Keratinocyte (primary cell): ENCODE data around the gene BMP7. TPM values are rescaled to one million over a fixed set of nuclear protein-coding genes. Genes with fewer than 3 reads are reported as not detected.

Experiments
- DNase-seq: peaks from one replicate; pipeline ENCODE4 v3.0.0-alpha.2; 2011; ENCODE audit warnings: low read depth, missing footprints, low spot score
- FAIRE-seq: peaks from 2 replicates; lab custom pipeline; 2011; peaks lifted over from hg19 to GRCh38; lab: Jason Lieb, UNC
- H2AFZ ChIP-seq: 2 replicates; pipeline ENCODE4 v1.6.0; 2012; ENCODE audit warnings: low read length, control low read depth, inconsistent platforms; ENCODE audit not compliant: control insufficient read depth
- H3K27ac ChIP-seq: 2 replicates; pipeline ENCODE4 v1.5.1; 2011; ENCODE audit warnings: low read length; ENCODE audit not compliant: control insufficient read depth, insufficient read depth
- H3K27me3 ChIP-seq: 3 replicates; pipeline ENCODE4 v1.6.0; 2011; ENCODE audit warnings: low read length; ENCODE audit not compliant: control insufficient read depth, insufficient read depth; ENCODE audit errors: extremely low read depth
- H3K36me3 ChIP-seq, 2 experiments: 2 replicates in 1 of 2; 3 replicates in 1 of 2; pipeline ENCODE4 v1.5.1; 2011; ENCODE audit warnings: low read length in 2 of 2, mild to moderate bottlenecking in 1 of 2; ENCODE audit not compliant: control insufficient read depth in 2 of 2, insufficient read depth in 2 of 2; ENCODE audit errors: extremely low read depth in 1 of 2
- H3K4me1 ChIP-seq: 3 replicates; pipeline ENCODE4 v1.5.1; 2011; ENCODE audit warnings: low read length; ENCODE audit not compliant: control insufficient read depth, insufficient read depth; ENCODE audit errors: extremely low read depth
- H3K4me2 ChIP-seq: 3 replicates; pipeline ENCODE4 v1.6.0; 2011; ENCODE audit warnings: low read depth, low read length; ENCODE audit not compliant: control insufficient read depth, insufficient read depth; ENCODE audit errors: extremely low read depth
- H3K4me3 ChIP-seq, 3 experiments: fragments of 200-600 bp in 1 of 3; sonication (generic) in 1 of 3; 2 replicates in 2 of 3; 3 replicates in 1 of 3; pipeline ENCODE4 v1.5.1; 2011 to 2016; ENCODE audit warnings: low read length in 3 of 3, mild to moderate bottlenecking in 3 of 3, control low read depth in 2 of 3, inconsistent platforms in 1 of 3, low read depth in 1 of 3, mixed read lengths in 1 of 3, mixed run types in 1 of 3, moderate library complexity in 1 of 3; ENCODE audit not compliant: control insufficient read depth in 2 of 3, insufficient read depth in 2 of 3; ENCODE audit errors: extremely low read depth in 1 of 3
- H3K79me2 ChIP-seq: 2 replicates; pipeline ENCODE4 v1.6.0; 2012; ENCODE audit warnings: low read length; ENCODE audit not compliant: control insufficient read depth, insufficient read depth
- H3K9ac ChIP-seq: 3 replicates; pipeline ENCODE4 v1.6.0; 2011; ENCODE audit warnings: low read length; ENCODE audit not compliant: control insufficient read depth, insufficient read depth; ENCODE audit errors: extremely low read depth
- H3K9me1 ChIP-seq: 3 replicates; pipeline ENCODE4 v1.6.0; 2011; ENCODE audit warnings: low read length; ENCODE audit not compliant: control insufficient read depth, insufficient read depth; ENCODE audit errors: extremely low read depth
- H3K9me3 ChIP-seq: 2 replicates; pipeline ENCODE4 v1.5.1; 2012; ENCODE audit warnings: low read depth, low read length; ENCODE audit not compliant: control insufficient read depth
- H4K20me1 ChIP-seq: 3 replicates; pipeline ENCODE4 v1.6.0; 2011; ENCODE audit warnings: low read length; ENCODE audit not compliant: control insufficient read depth, insufficient read depth; ENCODE audit errors: extremely low read depth
- CTCF ChIP-seq, 3 experiments: IDR thresholded peaks in 1 of 3; conservative IDR thresholded peaks in 1 of 3; optimal IDR thresholded peaks in 1 of 3; 2 replicates in 2 of 3; 3 replicates in 1 of 3; pipeline versions ENCODE3 to v1.5.1; 2011; ENCODE audit warnings: low read length in 3 of 3, mild to moderate bottlenecking in 3 of 3, moderate library complexity in 2 of 3, control low read depth in 1 of 3, inconsistent platforms in 1 of 3; ENCODE audit not compliant: insufficient read depth in 2 of 3; ENCODE audit errors: extremely low read depth in 1 of 3
- EZH2 ChIP-seq: IDR thresholded peaks from one replicate; pipeline ENCODE4 v1.6.1; 2012; ENCODE audit warnings: inconsistent platforms, mild to moderate bottlenecking, low read length, moderate library complexity
- dilution Hi-C: fragments of 300-500 bp; cut with MboI; formaldehyde crosslinking; loops from one replicate; pipeline ENCODE4 v1.7.0; 2020; ENCODE audit warnings: low sequenced_read_pairs; ENCODE audit not compliant: extremely low pct_ligation_motif_present
- polyA plus RNA-seq, 5 experiments: library from polyadenylated mRNA; depleted of rRNA in 3 of 5; stranded (reverse) in 3 of 5; stranded (forward) in 1 of 5; unstranded in 1 of 5; fragments of >200 nt; gene quantifications; 1 replicate in 1 of 5; 2 replicates in 3 of 5; 3 replicates in 1 of 5; pipeline versions ENCODE4 v1.2.1 to v1.2.3, GENCODE V29; 2011 to 2012; ENCODE audit warnings: missing spikeins in 2 of 5, low read depth in 1 of 5, low replicate concordance in 1 of 5

The BMP7 gene
- polyA plus RNA-seq, 1 donor (not counting 4 experiments of a cell fraction or from before 2014, with no cell fraction given), result 0.29 TPM

DNA sequence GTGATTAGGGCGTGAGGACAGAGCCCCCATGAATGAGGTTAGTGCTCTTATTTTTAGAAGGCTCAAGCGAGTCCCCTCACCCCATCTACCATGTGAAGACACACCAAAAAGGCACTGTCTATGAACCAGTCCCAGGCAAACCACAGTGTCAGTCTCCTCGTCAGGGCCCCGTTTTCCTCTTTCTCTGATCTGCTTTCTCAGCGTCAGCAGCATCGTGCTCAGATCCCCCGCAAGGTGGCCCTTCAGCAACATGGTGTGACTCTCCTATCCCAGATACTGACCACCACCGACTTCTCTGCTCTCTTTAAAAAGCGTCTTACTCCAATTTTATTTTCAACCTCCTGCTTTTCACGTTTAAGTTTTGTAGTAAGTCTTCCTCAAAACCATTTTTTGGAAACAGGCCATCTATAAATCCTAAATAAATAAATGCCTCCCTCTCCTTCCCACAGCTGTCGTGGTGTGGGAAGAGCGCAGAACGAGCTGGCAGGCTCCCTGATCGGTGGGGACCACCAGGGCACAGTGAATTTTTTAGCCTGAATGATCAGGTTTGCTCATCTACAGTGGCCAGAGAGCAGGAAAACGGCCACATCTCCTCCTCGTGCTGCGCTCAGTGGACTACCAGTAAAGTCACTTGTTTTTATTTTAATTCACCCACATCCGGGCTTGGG lies 113.1 kb downstream of the BMP7 start:
- no peaks in the 10 kb centered on the region for H3K36me3 ChIP-seq
- H4K20me1 ChIP-seq, result no peaks in the 10 kb centered on the region
- H2AFZ ChIP-seq, result no peak overlapping the region
- no peak overlapping the region for H3K9ac ChIP-seq
- no peaks in the 10 kb centered on the region for H3K9me3 ChIP-seq
- H3K4me2 ChIP-seq, result no peak overlapping the region
- H3K27ac ChIP-seq, result no peak overlapping the region
- no peaks in the 10 kb centered on the region for H3K4me1 ChIP-seq
- FAIRE-seq (no peak), DNase-seq (no peak)
- dilution Hi-C loops, result no loop called here
- no peaks in the 10 kb centered on the region for H3K9me1 ChIP-seq
- peaks cover 29% of the 10 kb centered on the region for H3K27me3 ChIP-seq
- H3K4me3 ChIP-seq, result no peak overlapping the region
- no peaks in the 10 kb centered on the region for H3K79me2 ChIP-seq
- TF ChIP-seq EZH2 (no peak), CTCF (optimal IDR thresholded peaks at IDR 0.05 in 1 of 3, IDR thresholded peaks at IDR 0.05 in 1 of 3, conservative IDR thresholded peaks at IDR 0.05 in 1 of 3; ENCODE audit: extremely low read depth in 1 of 3, insufficient read depth in 2 of 3, low read length in 3 of 3) (no peak)

DNA sequence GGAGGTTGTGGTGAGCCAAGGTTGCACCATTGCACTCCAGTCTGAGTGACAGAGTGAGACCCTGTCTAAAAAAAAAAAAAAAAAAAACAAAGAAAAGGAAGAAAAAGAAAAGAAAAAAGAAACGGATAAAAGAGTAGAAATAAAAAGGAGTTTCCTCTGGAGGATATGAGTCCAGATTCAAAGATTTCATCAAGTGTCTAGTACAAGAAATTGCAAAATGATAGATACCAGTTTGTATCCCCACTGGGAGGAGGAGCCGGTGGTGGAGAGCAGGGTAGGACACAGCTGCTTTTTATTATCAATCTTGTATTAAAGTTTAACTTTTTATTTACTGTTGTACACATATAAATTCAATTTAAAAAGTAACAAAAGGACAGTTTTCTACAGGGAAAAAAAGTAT lies 113.9 kb downstream of the BMP7 start:
- Histone ChIP-seq H4K20me1 (no peaks in the 10 kb centered on the region), H3K4me1 (no peaks in the 10 kb centered on the region), H3K9me1 (no peaks in the 10 kb centered on the region), H3K9me3 (no peaks in the 10 kb centered on the region), H3K79me2 (no peaks in the 10 kb centered on the region), H3K4me2 (no peak overlapping the region), H3K27me3 (peaks cover 37% of the 10 kb centered on the region), H3K36me3 (no peaks in the 10 kb centered on the region), H3K4me3 (no peak overlapping the region), H3K9ac (no peak overlapping the region), H3K27ac (no peak overlapping the region), H2AFZ (no peak overlapping the region)
- DNase-seq, result no peak
- dilution Hi-C loops, result no loop called here
- no peak for FAIRE-seq
- TF ChIP-seq CTCF (optimal IDR thresholded peaks at IDR 0.05 in 1 of 3, IDR thresholded peaks at IDR 0.05 in 1 of 3, conservative IDR thresholded peaks at IDR 0.05 in 1 of 3; ENCODE audit: extremely low read depth in 1 of 3, insufficient read depth in 2 of 3, low read length in 3 of 3) (no peak), EZH2 (no peak)
